Psoas muscle (tissue), 8 donors: ENCODE measurements around the gene E2F6. TPM values are rescaled to one million over a fixed set of nuclear protein-coding genes. Genes with fewer than 3 reads are reported as not detected.

Experiments used
- ATAC-seq, 4 donors: fragments of 200-7000 bp; cut with Tn5 transposase; one replicate each; pipeline ENCODE4 v1.9.1; 2020; ENCODE audit warnings: moderate library complexity in 3 of 4, mild to moderate bottlenecking in 2 of 4
- DNase-seq, 2 donors: peaks; one replicate each; pipeline ENCODE4 v3.0.0-alpha.2; 2020
- H3K27ac ChIP-seq: fragments of 200-600 bp; one replicate; pipeline ENCODE4 v1.8.0; 2022
- H3K27me3 ChIP-seq, 3 donors: fragments of 200-600 bp in 1 of 3; one replicate each; pipeline versions ENCODE4 v1.6.1 to v1.8.0; 2013 to 2022; ENCODE audit warnings: low read length in 2 of 3, mild to moderate bottlenecking in 2 of 3, moderate library complexity in 1 of 3; ENCODE audit not compliant: insufficient read depth in 3 of 3
- H3K36me3 ChIP-seq, 2 donors: fragments of 200-600 bp in 1 of 2; one replicate each; pipeline versions ENCODE4 v1.6.1 to v1.8.0; 2013 to 2022; ENCODE audit warnings: low read depth in 1 of 2, mild to moderate bottlenecking in 1 of 2, moderate library complexity in 1 of 2; ENCODE audit not compliant: insufficient read depth in 1 of 2
- H3K4me1 ChIP-seq: fragments of 200-600 bp; one replicate; pipeline ENCODE4 v1.8.0; 2022
- H3K4me3 ChIP-seq: fragments of 200-600 bp; one replicate; pipeline ENCODE4 v1.8.0; 2022; ENCODE audit warnings: mild to moderate bottlenecking
- H3K9me3 ChIP-seq: fragments of 200-600 bp; one replicate; pipeline ENCODE4 v1.8.0; 2022
- CTCF ChIP-seq: fragments of 200-600 bp; IDR thresholded peaks from one replicate; pipeline ENCODE4 v1.8.0; 2022; ENCODE audit warnings: antibody characterized with exemption
- WGBS, 3 donors: extraction: QIAGEN DNeasy Blood & Tissue Kit; methylation state at CpG; one replicate each; pipeline versions ENCODE4 v1.1.6 to v1.1.7; 2013; 5-methylcytosine and 5-hydroxymethylcytosine counted together
- intact Hi-C, 2 donors: fragments of 100-400 bp; cut with DNase I; formaldehyde crosslinking; loops; one replicate each; pipeline versions ENCODE4 v1.11.0 to v1.14.2; 2022
- polyA plus RNA-seq, 3 donors: library from polyadenylated mRNA; stranded (reverse); fragments of 200-250 nt; gene quantifications; one replicate each; pipeline ENCODE4 v1.2.3, GENCODE V29; 2013
- total RNA-seq, 4 donors: library from RNA; stranded (reverse); fragmentation: NEBNext Ultra II Directional in 2 of 4; extraction: Animal tissue kit (Norgen Biotek cat#: 25700) in 2 of 4; gene quantifications; one replicate each; pipeline versions ENCODE4 v1.2.1 to v1.2.4, GENCODE V29; 2021 to 2023
- donor health status: healthy with polysubstance abuse.
- donor health status: DM: no; HTN: no; CAD: no; lungs with moderate emphysema.
- donor health status: Bipolar disorder and iron deficiency.
- donor health status: healthy.
- donor health status: DM: yes; HTN: yes; CAD: no.
- donor health status: DM: no; HTN: no; CAD: no.
- donor health status: DM: no; HTN: no; CAD: no.
- donor health status: DM: yes; HTN: yes; CAD: no.

Gene E2F6
- total and polyA plus RNA-seq, 7 donors: 19.5 to 56.4 (median 31.3) TPM

GRCh38 chr2:11399438-11399762 is 66.6 kb downstream of the E2F6 start:
- intact Hi-C loops: no loop called here
- peaks cover 2% of the 10 kb centered on the region for H3K4me1 ChIP-seq
- WGBS, 3 donors: 93 to 96% (median 95%) methylated on average over 7 of the region's 7 CpGs
- DNase-seq: no peak
- no peak overlapping the region for H3K4me3 ChIP-seq
- no peak for ATAC-seq
- no peaks in the 10 kb centered on the region for H3K27me3 ChIP-seq
- no peaks in the 10 kb centered on the region for H3K36me3 ChIP-seq
- no peak overlapping the region for H3K27ac ChIP-seq
- TF ChIP-seq CTCF: no peak
- no peaks in the 10 kb centered on the region for H3K9me3 ChIP-seq

DNA sequence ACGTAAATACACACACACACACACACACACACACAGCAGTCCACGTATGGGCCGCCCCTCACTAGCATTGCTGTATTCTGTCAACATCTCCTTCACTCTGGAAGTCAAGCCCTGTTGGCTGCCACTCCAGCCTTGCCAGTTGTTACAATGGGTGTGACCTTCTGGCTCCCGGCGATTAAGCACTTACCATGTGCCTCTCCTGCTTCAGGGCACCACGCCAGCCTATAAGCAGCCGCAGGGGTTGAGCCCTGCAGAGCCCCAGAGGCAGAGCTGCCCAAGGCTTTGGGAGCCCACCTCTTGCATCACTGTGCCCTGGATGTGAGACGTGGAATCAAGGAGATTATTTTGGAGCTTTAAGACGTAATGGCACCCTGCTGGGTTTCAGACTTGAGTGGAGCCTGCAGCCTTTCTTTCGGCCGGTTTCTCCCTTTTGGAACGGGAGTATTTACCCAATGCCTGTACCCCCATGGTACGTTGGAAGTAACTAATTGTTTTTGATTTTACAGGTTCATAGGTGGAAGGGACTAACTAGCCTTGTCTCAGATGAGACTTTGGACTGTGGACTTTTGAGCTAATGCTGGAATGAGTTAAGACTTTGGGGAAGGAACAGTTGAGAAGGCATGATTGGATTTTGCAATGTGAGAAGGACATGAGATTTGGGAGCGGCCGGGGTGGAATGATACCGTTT is 67.1 kb downstream of the E2F6 start:
- H3K36me3 ChIP-seq: no peaks in the 10 kb centered on the region
- 45 to 60% (median 47%) methylated on average over 16 of the region's 16 CpGs for WGBS, 3 donors
- no peaks in the 10 kb centered on the region for H3K4me1 ChIP-seq
- no peak for TF ChIP-seq CTCF
- H3K27ac ChIP-seq: no peak overlapping the region
- peak in 1 of 2 donors; percentile 70 for DNase-seq
- no peak overlapping the region for H3K4me3 ChIP-seq
- peak; percentile 70 to 89 (median 78) for ATAC-seq
- H3K9me3 ChIP-seq: no peaks in the 10 kb centered on the region
- intact Hi-C loops: no loop called here
- H3K27me3 ChIP-seq: no peaks in the 10 kb centered on the region

DNA sequence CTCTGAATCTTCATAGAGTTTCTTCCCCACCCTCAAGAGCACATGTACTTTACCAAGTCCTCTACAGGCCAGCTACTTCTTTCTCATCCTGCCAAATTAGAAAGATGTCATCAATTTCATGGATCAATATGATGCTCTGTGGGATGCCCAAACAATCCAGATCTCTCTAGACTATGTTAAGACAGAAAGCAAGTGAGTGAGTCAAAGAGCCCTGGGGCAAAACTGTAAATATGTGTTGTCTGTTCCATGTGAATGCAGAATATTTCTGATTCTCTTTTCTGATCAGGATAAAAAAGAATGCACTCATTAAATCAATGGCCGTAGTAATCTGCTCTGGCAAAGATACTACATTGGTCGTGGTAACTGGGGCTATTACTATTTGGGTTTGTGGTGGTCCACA is 68.4 kb downstream of the E2F6 start:
- no peak for TF ChIP-seq CTCF
- ATAC-seq (no peak), DNase-seq (no peak)
- no peak overlapping the region for H3K4me3 ChIP-seq
- WGBS, 3 donors: 75 to 86% (median 80%) methylated on average over 2 of the region's 2 CpGs
- no peaks in the 10 kb centered on the region for H3K27me3 ChIP-seq
- H3K9me3 ChIP-seq: no peaks in the 10 kb centered on the region
- intact Hi-C loops: no loop called here
- no peaks in the 10 kb centered on the region for H3K4me1 ChIP-seq
- no peak overlapping the region for H3K27ac ChIP-seq
- no peaks in the 10 kb centered on the region for H3K36me3 ChIP-seq

DNA sequence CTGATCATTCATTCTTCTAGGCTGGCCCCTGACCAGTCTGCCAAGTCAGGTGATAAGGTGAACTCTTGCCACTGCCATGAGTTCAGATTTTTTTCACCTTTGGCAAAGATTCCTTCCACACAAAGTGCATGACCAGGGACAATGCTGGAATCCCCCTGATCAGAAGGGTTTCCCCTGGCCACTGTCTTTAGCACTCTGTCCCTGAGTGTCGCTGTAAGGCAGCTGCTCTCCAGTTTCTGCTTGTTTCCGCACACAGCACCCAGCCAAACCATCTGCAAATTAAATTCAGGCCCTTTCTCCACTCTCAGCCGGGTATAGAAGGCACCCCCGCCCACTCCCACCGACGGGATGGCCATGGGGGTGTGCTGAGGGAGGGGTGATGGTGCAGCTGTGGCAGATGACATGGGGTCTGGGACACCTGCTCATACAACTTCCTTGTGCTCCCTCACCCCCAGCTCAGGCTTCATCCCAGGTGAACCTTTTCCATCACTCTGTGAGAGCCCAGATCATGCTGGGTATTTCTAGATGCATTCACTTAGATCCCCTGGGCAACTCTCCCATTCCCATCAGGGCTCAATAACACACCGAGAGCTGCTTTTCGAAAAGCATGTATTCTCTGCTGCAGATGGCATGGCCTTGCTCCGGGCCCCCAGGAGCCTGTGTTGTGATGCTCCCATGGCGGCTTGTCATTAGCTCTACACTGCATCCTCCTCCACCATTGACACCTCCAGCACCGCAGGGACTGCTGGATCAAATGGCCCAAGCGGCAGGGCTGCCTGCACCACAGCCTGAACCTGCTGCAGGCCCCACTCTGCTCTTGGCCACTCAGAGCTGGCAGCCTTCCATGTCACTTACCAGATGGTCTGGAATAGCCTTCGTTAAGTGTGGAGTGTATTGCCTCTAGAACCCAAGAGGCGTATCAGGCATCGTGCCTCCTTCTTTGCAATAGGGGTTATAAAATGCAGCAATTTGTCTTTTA is 69.2 kb downstream of the E2F6 start:
- intact Hi-C loops: no loop called here
- no peaks in the 10 kb centered on the region for H3K27me3 ChIP-seq
- H3K9me3 ChIP-seq: no peaks in the 10 kb centered on the region
- H3K4me1 ChIP-seq: peaks cover 7% of the 10 kb centered on the region
- no peak overlapping the region for H3K27ac ChIP-seq
- no peak for ATAC-seq
- no peak overlapping the region for H3K4me3 ChIP-seq
- DNase-seq: no peak
- TF ChIP-seq CTCF: no peak
- H3K36me3 ChIP-seq: no peaks in the 10 kb centered on the region
- 67 to 73% (median 68%) methylated on average over 15 of the region's 15 CpGs for WGBS, 3 donors
